ENCODE data around the gene SELENON. TPM values are rescaled to one million over a fixed set of nuclear protein-coding genes. Genes with fewer than 3 reads are reported as not detected.

The SELENON gene
- 146 and 148 TPM in 2 replicates for total RNA-seq
- long read RNA-seq, result 0 reads

GRCh38 chr1:25799935-25800702, at the start of gene SELENON:
TSS of gene SELENON (plus strand) at chr1:25800193. CDS start at chr1:25800231, 38 bp downstream.
- no peak for TF ChIP-seq CTCF (conservative IDR thresholded peaks at IDR 0.05)
- Mint-ChIP-seq H3K4me1 (peaks cover 74% of the 10 kb centered on the region), H3K36me3 (ENCODE audit: low read depth) (no peaks in the 10 kb centered on the region), H3K9me3 (no peaks in the 10 kb centered on the region), H3K27me3 (ENCODE audit: low read depth) (no peaks in the 10 kb centered on the region), H3K4me3 (peak within 1 kb of the TSS; percentile 86), H3K27ac (ENCODE audit: unreplicated experiment) (peak within 1 kb of the TSS; percentile 85)
- DNase-seq (ENCODE audit: low read depth, low spot score), result peak; percentile 67

GRCh38 chr1:25750923-25751605, 48.9 kb upstream of the SELENON start:
- no peak for DNase-seq (ENCODE audit: low read depth, low spot score)
- H3K4me3 Mint-ChIP-seq, result no peak overlapping the region
- H3K4me1 Mint-ChIP-seq, result peaks cover 34% of the 10 kb centered on the region
- H3K27ac Mint-ChIP-seq (ENCODE audit: unreplicated experiment), result peak overlapping the region; percentile 59
- no peak for TF ChIP-seq CTCF (conservative IDR thresholded peaks at IDR 0.05)
- H3K9me3 Mint-ChIP-seq, result no peaks in the 10 kb centered on the region
- H3K27me3 Mint-ChIP-seq (ENCODE audit: low read depth), result no peaks in the 10 kb centered on the region
- peaks cover 9% of the 10 kb centered on the region for H3K36me3 Mint-ChIP-seq (ENCODE audit: low read depth)

GRCh38 chr1:25754470-25755181, 45.4 kb upstream of the SELENON start:
- Mint-ChIP-seq H3K36me3 (ENCODE audit: low read depth) (peaks cover 9% of the 10 kb centered on the region), H3K4me3 (no peak overlapping the region), H3K27me3 (ENCODE audit: low read depth) (no peaks in the 10 kb centered on the region), H3K9me3 (no peaks in the 10 kb centered on the region), H3K27ac (ENCODE audit: unreplicated experiment) (peak overlapping the region; percentile 73), H3K4me1 (peaks cover 45% of the 10 kb centered on the region)
- no peak for TF ChIP-seq CTCF (conservative IDR thresholded peaks at IDR 0.05)
- no peak for DNase-seq (ENCODE audit: low read depth, low spot score)

DNA sequence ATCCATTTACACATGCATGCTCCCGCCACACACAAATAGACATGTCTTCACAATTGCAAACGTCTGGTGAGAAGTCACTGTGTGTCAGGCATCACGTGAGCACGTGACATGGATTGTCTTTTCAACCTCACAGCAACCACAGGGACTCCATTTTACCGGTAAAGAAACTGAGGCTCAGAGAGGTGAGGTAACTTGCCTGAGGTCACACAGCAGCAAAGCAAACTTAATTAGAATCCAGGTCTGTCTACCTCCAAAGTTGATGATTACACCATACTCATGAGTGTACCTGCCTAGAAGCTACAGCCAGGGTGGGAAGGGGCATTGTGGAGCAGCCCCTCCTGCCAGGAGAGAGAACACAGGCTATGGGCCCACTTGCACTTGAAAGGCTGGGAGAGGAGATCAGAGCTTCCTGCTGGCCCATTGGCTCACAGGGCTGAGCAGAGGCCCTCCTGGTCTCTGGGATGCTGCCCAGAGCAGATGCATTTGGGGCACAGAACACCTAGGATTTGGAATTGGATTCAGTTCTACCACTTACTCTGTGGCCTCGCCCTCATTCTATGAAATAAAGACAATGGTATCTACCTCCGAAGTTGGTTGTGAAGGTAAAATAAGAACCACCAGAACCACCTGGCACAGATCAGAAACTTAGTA, 44.4 kb upstream of the SELENON start:
- H3K9me3 Mint-ChIP-seq, result no peaks in the 10 kb centered on the region
- H3K27me3 Mint-ChIP-seq (ENCODE audit: low read depth), result no peaks in the 10 kb centered on the region
- peaks cover 9% of the 10 kb centered on the region for H3K36me3 Mint-ChIP-seq (ENCODE audit: low read depth)
- no peak for DNase-seq (ENCODE audit: low read depth, low spot score)
- H3K4me3 Mint-ChIP-seq, result no peak overlapping the region
- no peak overlapping the region for H3K27ac Mint-ChIP-seq (ENCODE audit: unreplicated experiment)
- H3K4me1 Mint-ChIP-seq, result peaks cover 50% of the 10 kb centered on the region
- no peak for TF ChIP-seq CTCF (conservative IDR thresholded peaks at IDR 0.05)

DNA sequence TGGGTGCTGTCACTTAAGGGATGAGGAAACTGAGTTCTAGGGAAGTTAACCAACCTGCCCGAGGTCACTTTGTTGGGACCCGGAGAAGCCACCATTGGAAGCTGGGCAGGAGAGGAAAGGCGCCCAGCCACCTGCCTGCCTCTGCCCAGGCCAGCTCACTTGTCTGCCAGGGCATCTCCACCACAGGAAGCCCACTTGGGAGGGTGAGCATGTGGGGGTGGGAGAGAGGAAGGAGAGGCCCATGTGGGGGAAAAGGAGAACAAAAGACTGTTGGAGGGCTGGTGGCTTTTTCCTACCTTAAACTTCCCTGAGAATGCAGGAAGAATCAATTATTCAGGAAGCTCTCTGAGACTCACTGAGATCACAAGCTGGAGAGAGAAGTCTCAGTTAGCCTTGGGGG, 43.8 kb upstream of the SELENON start:
- H3K27me3 Mint-ChIP-seq (ENCODE audit: low read depth), result no peaks in the 10 kb centered on the region
- peaks cover 50% of the 10 kb centered on the region for H3K4me1 Mint-ChIP-seq
- H3K27ac Mint-ChIP-seq (ENCODE audit: unreplicated experiment), result peak overlapping the region; percentile 48
- no peaks in the 10 kb centered on the region for H3K9me3 Mint-ChIP-seq
- no peak overlapping the region for H3K4me3 Mint-ChIP-seq
- peaks cover 4% of the 10 kb centered on the region for H3K36me3 Mint-ChIP-seq (ENCODE audit: low read depth)
- no peak for DNase-seq (ENCODE audit: low read depth, low spot score)
- no peak for TF ChIP-seq CTCF (conservative IDR thresholded peaks at IDR 0.05)

Measured in neural crest cell (in vitro differentiated cells).